H1 (cell line): Measurements from ENCODE around the gene SLC22A14. TPM values are rescaled to one million over a fixed set of nuclear protein-coding genes. Genes with fewer than 3 reads are reported as not detected.

Experiments
- BACH1 ChIP-seq: IDR thresholded peaks from 2 replicates; pipeline ENCODE4 v1.6.1; 2012; ENCODE audit warnings: low read length, improper control_type of control experiment
- YY1 ChIP-seq: IDR thresholded peaks from 2 replicates; pipeline ENCODE4 v1.6.1; 2011; ENCODE audit warnings: low read depth, mild to moderate bottlenecking, low read length
- polyA plus RNA-seq, 7 experiments: library from polyadenylated mRNA; depleted of rRNA in 3 of 7; stranded (reverse) in 5 of 7; unstranded in 2 of 7; fragments of >200 nt in 5 of 7; fragments of 200-250 nt in 2 of 7; gene quantifications; 1 replicate in 5 of 7; 2 replicates in 1 of 7; 4 replicates in 1 of 7; pipeline versions ENCODE4 v1.2.1 to v1.2.3, GENCODE V29; 2011 to 2013; ENCODE audit warnings: missing spikeins in 2 of 7, mixed read lengths in 2 of 7
- total RNA-seq: library from RNA; stranded (reverse); fragmentation: NEBNext Ultra II Directional; extraction: Animal tissue kit (Norgen Biotek cat#: 25700); gene quantifications from 2 replicates; pipeline ENCODE4 v1.2.1, GENCODE V29; 2021

SLC22A14 gene
- total and polyA plus RNA-seq, 2 of the 8 experiments (the other 6 are each of a cell fraction or from before 2014, with no cell fraction given) = 0.03 TPM; not detected in 1

- TF ChIP-seq YY1 (no peak), BACH1 (no peak)
- TF ChIP-seq, all 59 proteins: peak for 2
These were observed at the start of gene SLC22A14 (continued) for GRCh38 chr3:38281895-38282686.
